Measurements from ENCODE around the gene OXSR1. TPM values are rescaled to one million over a fixed set of nuclear protein-coding genes. Genes with fewer than 3 reads are reported as not detected.

The OXSR1 gene
- total RNA-seq, 4 donors from 2014 or later, result 37.9 to 50.0 (median 43.2) TPM

GRCh38 chr3:38128303-38128655 is 37.1 kb upstream of the OXSR1 start:
- no peak overlapping the region for H3K27ac ChIP-seq
- in situ Hi-C loops (cut with MboI; ENCODE audit: low sequenced_read_pairs in 4 of 4) (loop anchor here in 3 of 4 donors (25.0 kb wide), 1 partner anchor 359 kb away; the partner anchor contains the start of gene EXOG (in 3 of the 3)), intact Hi-C loops (cut with DNase I; ENCODE audit: low total_unique reads) (no loop called here)
- no peaks in the 10 kb centered on the region for H3K27me3 ChIP-seq
- TF ChIP-seq POLR2A (IDR thresholded peaks at IDR 0.05), result no peak
- H3K4me1 ChIP-seq, result no peaks in the 10 kb centered on the region
- no peaks in the 10 kb centered on the region for H3K9me3 ChIP-seq
- ATAC-seq (no peak), DNase-seq (no peak)
- H3K4me3 ChIP-seq, result no peak overlapping the region
- peaks cover 0 to 95% of the 10 kb centered on the region in 2 donors for H3K36me3 ChIP-seq

GRCh38 chr3:38129058-38129457 is 36.3 kb upstream of the OXSR1 start:
- in situ Hi-C loops (cut with MboI; ENCODE audit: low sequenced_read_pairs in 4 of 4), result loop anchor here in 3 of 4 donors (25.0 kb wide), 1 partner anchor 358 kb away; the partner anchor contains the start of gene EXOG (in 3 of the 3)
- Histone ChIP-seq H3K27me3 (no peaks in the 10 kb centered on the region), H3K9me3 (no peaks in the 10 kb centered on the region), H3K4me3 (no peak overlapping the region), H3K36me3 (peaks cover 0 to 95% of the 10 kb centered on the region in 2 donors), H3K27ac (no peak overlapping the region), H3K4me1 (no peaks in the 10 kb centered on the region)
- DNase-seq (no peak), ATAC-seq (no peak)
- no peak for TF ChIP-seq POLR2A (IDR thresholded peaks at IDR 0.05)
- TF ChIP-seq, protein P1, sequence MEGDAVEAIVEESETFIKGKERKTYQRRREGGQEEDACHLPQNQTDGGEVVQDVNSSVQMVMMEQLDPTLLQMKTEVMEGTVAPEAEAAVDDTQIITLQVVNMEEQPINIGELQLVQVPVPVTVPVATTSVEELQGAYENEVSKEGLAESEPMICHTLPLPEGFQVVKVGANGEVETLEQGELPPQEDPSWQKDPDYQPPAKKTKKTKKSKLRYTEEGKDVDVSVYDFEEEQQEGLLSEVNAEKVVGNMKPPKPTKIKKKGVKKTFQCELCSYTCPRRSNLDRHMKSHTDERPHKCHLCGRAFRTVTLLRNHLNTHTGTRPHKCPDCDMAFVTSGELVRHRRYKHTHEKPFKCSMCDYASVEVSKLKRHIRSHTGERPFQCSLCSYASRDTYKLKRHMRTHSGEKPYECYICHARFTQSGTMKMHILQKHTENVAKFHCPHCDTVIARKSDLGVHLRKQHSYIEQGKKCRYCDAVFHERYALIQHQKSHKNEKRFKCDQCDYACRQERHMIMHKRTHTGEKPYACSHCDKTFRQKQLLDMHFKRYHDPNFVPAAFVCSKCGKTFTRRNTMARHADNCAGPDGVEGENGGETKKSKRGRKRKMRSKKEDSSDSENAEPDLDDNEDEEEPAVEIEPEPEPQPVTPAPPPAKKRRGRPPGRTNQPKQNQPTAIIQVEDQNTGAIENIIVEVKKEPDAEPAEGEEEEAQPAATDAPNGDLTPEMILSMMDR (IDR thresholded peaks at IDR 0.05 in 4 of 5, conservative IDR thresholded peaks at IDR 0.05 in 1 of 5), result no peak
- intact Hi-C loops (cut with DNase I; ENCODE audit: low total_unique reads), result no loop called here

DNA sequence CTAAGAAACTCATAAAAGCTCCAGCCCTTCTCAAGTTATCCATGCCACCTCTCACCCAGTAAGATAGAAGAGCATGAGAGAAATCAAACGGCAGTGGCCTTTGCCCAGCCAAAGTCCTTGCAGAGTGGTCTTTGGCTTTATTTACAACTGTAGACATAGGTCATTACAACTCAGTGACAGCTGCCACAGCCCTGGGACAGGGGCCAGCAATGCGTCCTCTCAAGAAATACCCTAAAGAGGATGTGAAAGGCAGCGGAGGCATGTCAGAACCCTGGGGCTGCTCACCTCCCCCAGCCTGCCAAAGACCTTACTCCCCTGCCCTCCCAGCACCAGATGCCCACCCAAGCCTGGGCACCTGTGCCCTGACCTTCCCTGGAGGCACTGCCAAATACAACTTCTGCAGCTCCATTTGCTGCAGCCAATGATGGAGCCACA is 34.7 kb upstream of the OXSR1 start:
- Histone ChIP-seq H3K27ac (no peak overlapping the region), H3K36me3 (peaks cover 0 to 81% of the 10 kb centered on the region in 2 donors), H3K27me3 (no peaks in the 10 kb centered on the region), H3K9me3 (no peaks in the 10 kb centered on the region), H3K4me1 (peaks cover 6 to 11% of the 10 kb centered on the region in 2 donors), H3K4me3 (no peak overlapping the region)
- TF ChIP-seq POLR2A (IDR thresholded peaks at IDR 0.05), result no peak
- TF ChIP-seq, protein P1 (IDR thresholded peaks at IDR 0.05 in 4 of 5, conservative IDR thresholded peaks at IDR 0.05 in 1 of 5), result no peak
- DNase-seq, result no peak
- no peak for ATAC-seq
- intact Hi-C loops (cut with DNase I; ENCODE audit: low total_unique reads) (loop anchor here (10.0 kb wide), 3 partner anchors 324 to 1136 kb away; partner anchors contain the start of genes ACVR2B, EPM2AIP1 and MLH1), in situ Hi-C loops (cut with MboI; ENCODE audit: low sequenced_read_pairs in 4 of 4) (loop anchor here in 3 of 4 donors (25.0 kb wide), 1 partner anchor 357 kb away; the partner anchor contains the start of gene EXOG (in 3 of the 3))

GRCh38 chr3:38131621-38132369 is 33.5 kb upstream of the OXSR1 start:
- Histone ChIP-seq H3K4me3 (no peak overlapping the region), H3K27ac (no peak overlapping the region), H3K36me3 (peaks cover 0 to 69% of the 10 kb centered on the region in 2 donors), H3K27me3 (no peaks in the 10 kb centered on the region), H3K4me1 (peaks cover 11 to 17% of the 10 kb centered on the region in 2 donors), H3K9me3 (no peaks in the 10 kb centered on the region)
- intact Hi-C loops (cut with DNase I; ENCODE audit: low total_unique reads), result loop anchor here (10.0 kb wide), 3 partner anchors 323 to 1137 kb away; partner anchors contain the start of genes ACVR2B, EPM2AIP1 and MLH1
- TF ChIP-seq, protein P1 (IDR thresholded peaks at IDR 0.05 in 4 of 5, conservative IDR thresholded peaks at IDR 0.05 in 1 of 5), result peak in 1 of 5 experiments; percentile 14
- TF ChIP-seq POLR2A (IDR thresholded peaks at IDR 0.05), result no peak
- in situ Hi-C loops (cut with MboI; ENCODE audit: low sequenced_read_pairs in 4 of 4), result loop anchor here in 3 of 4 donors (25.0 kb wide), 1 partner anchor 356 kb away; the partner anchor contains the start of gene EXOG (in 3 of the 3)
- DNase-seq, result no peak
- ATAC-seq, result no peak

GRCh38 chr3:38133209-38133556 is 32.2 kb upstream of the OXSR1 start:
- ATAC-seq (no peak), DNase-seq (no peak)
- in situ Hi-C loops (cut with MboI; ENCODE audit: low sequenced_read_pairs in 4 of 4), result loop anchor here in 3 of 4 donors (25.0 kb wide), 1 partner anchor 354 kb away; the partner anchor contains the start of gene EXOG (in 3 of the 3)
- intact Hi-C loops (cut with DNase I; ENCODE audit: low total_unique reads), result loop anchor here (10.0 kb wide), 3 partner anchors 322 to 1138 kb away; partner anchors contain the start of genes ACVR2B, EPM2AIP1 and MLH1
- TF ChIP-seq POLR2A (IDR thresholded peaks at IDR 0.05), result no peak
- TF ChIP-seq, protein P1 (IDR thresholded peaks at IDR 0.05 in 4 of 5, conservative IDR thresholded peaks at IDR 0.05 in 1 of 5), result no peak
- no peaks in the 10 kb centered on the region for H3K27me3 ChIP-seq
- no peak overlapping the region for H3K27ac ChIP-seq
- H3K36me3 ChIP-seq, result peaks cover 0 to 55% of the 10 kb centered on the region in 2 donors
- peaks cover 18 to 23% of the 10 kb centered on the region in 2 donors for H3K4me1 ChIP-seq
- no peaks in the 10 kb centered on the region for H3K9me3 ChIP-seq
- no peak overlapping the region for H3K4me3 ChIP-seq
